ENCODE data around the gene OBSL1. TPM values are rescaled to one million over a fixed set of nuclear protein-coding genes. Genes with fewer than 3 reads are reported as not detected.
A peak's percentile ranks its signal among the peaks of the same experiment; 100 is the strongest.

The OBSL1 gene
- total and polyA plus RNA-seq, 2 of the 4 experiments (the other 2 are of a cell fraction) = 21.5 to 51.2 TPM

GRCh38 chr2:219544567-219544966 is 26.8 kb downstream of the OBSL1 start:
- Histone ChIP-seq H3K4me2 (ENCODE audit: low read depth, low read length) (peak overlapping the region; percentile 50; the same call in 1 of the 2 replicates), H3K4me3 (ENCODE audit: insufficient read depth, low read depth, low read length) (no peak overlapping the region; the same call in 1 of the 2 replicates), H4K5ac (ENCODE audit: low read depth, low read length) (no peak overlapping the region), H3K27me3 (ENCODE audit: control insufficient read depth, insufficient read depth, low read length) (no peaks in the 10 kb centered on the region), H3K56ac (ENCODE audit: extremely low read depth, insufficient read depth, low read length) (no peak overlapping the region), H2AK5ac (ENCODE audit: low read depth, low read length) (no peak overlapping the region), H2AFZ (replicated peaks; ENCODE audit: low read length, poor library complexity) (no peak overlapping the region), H2BK15ac (ENCODE audit: low read depth, low read length) (no peak overlapping the region), H2AK9ac (replicated peaks; ENCODE audit: low read depth, low read length, poor library complexity) (no peak overlapping the region), H2BK5ac (ENCODE audit: low read depth, low read length, poor library complexity, severe bottlenecking) (no peak overlapping the region), H3K14ac (replicated peaks; ENCODE audit: low read depth, low read length) (no peak overlapping the region), H3K23ac (ENCODE audit: low read depth, low read length) (no peak overlapping the region), H3K27ac (ENCODE audit: insufficient read depth, low read length) (no peak overlapping the region), H4K8ac (ENCODE audit: low read depth in 2 of 2, low read length in 2 of 2) (no peak overlapping the region), H2BK20ac (ENCODE audit: low read depth, low read length) (no peak overlapping the region), H3K9me3 (ENCODE audit: control insufficient read depth, insufficient read depth, low read length) (no peaks in the 10 kb centered on the region), H2BK120ac (ENCODE audit: low read depth, low read length) (no peak overlapping the region), H3K9me1 (ENCODE audit: insufficient read depth, low read length) (peaks cover 2% of the 10 kb centered on the region; the same call in 1 of the 2 replicates), H3K18ac (ENCODE audit: low read depth, low read length) (no peak overlapping the region), H3K4me1 (ENCODE audit: control insufficient read depth, insufficient read depth, low read length) (peaks cover 9% of the 10 kb centered on the region), H4K91ac (ENCODE audit: insufficient read depth, low read depth, low read length) (no peak overlapping the region), H4K20me1 (ENCODE audit: insufficient read depth, low read length) (peaks cover 25% of the 10 kb centered on the region), H3K9ac (ENCODE audit: low read depth, low read length) (no peak overlapping the region; the same call in 1 of the 2 replicates), H3K36me3 (ENCODE audit: control insufficient read depth, insufficient read depth, low read length) (peaks cover 20% of the 10 kb centered on the region), H3K4ac (ENCODE audit: low read depth, low read length) (no peak overlapping the region), H3K79me1 (ENCODE audit: low read depth in 1 of 2, low read length in 2 of 2) (peaks cover 6 to 29% of the 10 kb centered on the region in 2 experiments; a peak in 3 of 4 replicates)
- DNase-seq = no peak
- 0% methylated on average over 1 of the region's 9 CpGs; no CpG with 5 or more reads in 1 of the 2 experiments for WGBS, 2 experiments (ENCODE audit: extremely low coverage in 2 of 2, insufficient read length in 1 of 2)
- dilution Hi-C loops (cut with HindIII; ENCODE audit: low sequenced_read_pairs, unreplicated experiment) (no loop called here), in situ Hi-C loops (cut with MboI; ENCODE audit: low sequenced_read_pairs) (no loop called here), intact Hi-C loops (cut with micrococcal nuclease) (no loop called here)
- ChIA-PET CTCF (interaction anchor here (1.3 kb wide), 1 partner anchor 15 kb away, joined by 8 read pairs; no protein-coding TSS in a partner anchor), POLR2A (ENCODE audit: unreplicated experiment) (no interaction called here)
- no TSS peak for BruUV-seq (replicated peaks)
- no peak for ATAC-seq (ENCODE audit: low read depth)
- TF ChIP-seq FOS (IDR thresholded peaks at IDR 0.05; ENCODE audit: low read depth, low read length) = no peak
- TF ChIP-seq BHLHE40 (IDR thresholded peaks at IDR 0.05; ENCODE audit: low read depth, low read length) = no peak
- TF ChIP-seq POLR2A (IDR thresholded peaks at IDR 0.05; ENCODE audit: low read depth, low read length) = no peak
- no peak for TF ChIP-seq NFE2L2 (IDR thresholded peaks at IDR 0.05; ENCODE audit: low read depth, low read length)
- no peak for TF ChIP-seq CEBPB (IDR thresholded peaks at IDR 0.05; ENCODE audit: low read depth, low read length)
- TF ChIP-seq MAZ (IDR thresholded peaks at IDR 0.05; ENCODE audit: borderline replicate concordance, low read depth, low read length) = no peak
- no peak for TF ChIP-seq MAFK (IDR thresholded peaks at IDR 0.05; ENCODE audit: low read depth, low read length)
- TF ChIP-seq CTCF (conservative IDR thresholded peaks at IDR 0.05; ENCODE audit: low read depth, low read length) = no peak
- no peak for TF ChIP-seq MXI1 (IDR thresholded peaks at IDR 0.05; ENCODE audit: borderline replicate concordance, low read depth, low read length)
- TF ChIP-seq SMC3 (IDR thresholded peaks at IDR 0.05; ENCODE audit: low read depth, low read length) = no peak
- no peak for TF ChIP-seq RFX5 (IDR thresholded peaks at IDR 0.05; ENCODE audit: low read depth, low read length)
- TF ChIP-seq CHD1 (IDR thresholded peaks at IDR 0.05; ENCODE audit: low read depth, low read length) = no peak
- no peak for TF ChIP-seq ELK1 (IDR thresholded peaks at IDR 0.05; ENCODE audit: borderline replicate concordance, low read depth, low read length)
- TF ChIP-seq USF2 (IDR thresholded peaks at IDR 0.05; ENCODE audit: low read depth, low read length) = no peak
- no peak for TF ChIP-seq RCOR1 (IDR thresholded peaks at IDR 0.05; ENCODE audit: insufficient replicate concordance, low read length)
- no peak for TF ChIP-seq RAD21 (IDR thresholded peaks at IDR 0.05; ENCODE audit: low read length)
